Natural killer cell (primary cell): ENCODE measurements around the gene FOXQ1. TPM values are rescaled to one million over a fixed set of nuclear protein-coding genes. Genes with fewer than 3 reads are reported as not detected.

Source experiments
- ATAC-seq, 3 donors: fragments of 150-1000 bp in 2 of 3; fragments of 200-7000 bp in 1 of 3; cut with Tn5 transposase; 1 replicate in 1 of 3; 2 replicates in 2 of 3; pipeline ENCODE4 v1.10.0; 2021; ENCODE audit warnings: mild to moderate bottlenecking in 2 of 3, moderate library complexity in 2 of 3
- DNase-seq, 2 donors: peaks; one replicate each; pipeline versions ENCODE4 v3.0.0 to v3.0.0-alpha.2; 2013 to 2021; ENCODE audit warnings: mixed read lengths in 1 of 2
- H3K27ac ChIP-seq: one replicate; pipeline ENCODE4 v1.5.1; 2013; ENCODE audit warnings: mild to moderate bottlenecking, low read length
- H3K27me3 ChIP-seq: one replicate; pipeline ENCODE4 v1.6.1; 2013; ENCODE audit warnings: low read length; ENCODE audit not compliant: control insufficient read depth, insufficient read depth
- H3K36me3 ChIP-seq: one replicate; pipeline ENCODE4 v1.6.1; 2013; ENCODE audit warnings: low read length; ENCODE audit not compliant: control insufficient read depth, insufficient read depth
- H3K4me1 ChIP-seq: one replicate; pipeline ENCODE4 v1.6.1; 2013; ENCODE audit warnings: low read length; ENCODE audit not compliant: control insufficient read depth, insufficient read depth
- H3K4me3 ChIP-seq: one replicate; pipeline ENCODE4 v1.5.1; 2013; ENCODE audit warnings: low read length
- H3K9me3 ChIP-seq: one replicate; pipeline ENCODE4 v1.6.1; 2013; ENCODE audit warnings: low read length; ENCODE audit not compliant: control insufficient read depth, insufficient read depth
- H3K27ac Mint-ChIP-seq, 2 donors: one replicate each; pipeline ENCODE4 v1.8.0; 2022; ENCODE audit warnings: mild to moderate bottlenecking in 2 of 2, mixed read lengths in 2 of 2, moderate library complexity in 1 of 2
- H3K27me3 Mint-ChIP-seq, 2 donors: one replicate each; pipeline ENCODE4 v1.8.0; 2022; ENCODE audit warnings: low read depth in 2 of 2, mixed read lengths in 2 of 2
- H3K36me3 Mint-ChIP-seq: one replicate; pipeline ENCODE4 v1.8.0; 2022; ENCODE audit warnings: mixed read lengths
- H3K4me1 Mint-ChIP-seq, 2 donors: one replicate each; pipeline ENCODE4 v1.8.0; 2022; ENCODE audit warnings: mixed read lengths in 2 of 2
- H3K4me3 Mint-ChIP-seq: one replicate; pipeline ENCODE4 v1.8.0; 2022; ENCODE audit warnings: mild to moderate bottlenecking, moderate library complexity, mixed read lengths
- H3K9me3 Mint-ChIP-seq, 2 donors: one replicate each; pipeline ENCODE4 v1.8.0; 2022; ENCODE audit warnings: mixed read lengths in 2 of 2
- CTCF ChIP-seq: fragments of 200-600 bp; IDR thresholded peaks from one replicate; pipeline ENCODE4 v1.8.0; 2022; ENCODE audit warnings: antibody characterized with exemption
- WGBS: methylation state at CpG from one replicate; pipeline ENCODE4 v1.1.7; 2013; ENCODE audit warnings: missing lambda C conversion rate; ENCODE audit not compliant: insufficient coverage; 5-methylcytosine and 5-hydroxymethylcytosine counted together
- intact Hi-C: fragments of 100-400 bp; cut with micrococcal nuclease; formaldehyde crosslinking; loops from one replicate; pipeline ENCODE4 v1.14.2; 2022
- total RNA-seq, 4 donors: library from RNA; stranded (reverse); fragments of 120-200 nt in 1 of 4; gene quantifications; one replicate each; pipeline versions ENCODE4 v1.2.3 to v1.2.4, GENCODE V29; 2013 to 2022

Gene FOXQ1
- total RNA-seq, 3 donors from 2014 or later (not counting 1 experiment from before 2014, with no cell fraction given) = not detected

DNA sequence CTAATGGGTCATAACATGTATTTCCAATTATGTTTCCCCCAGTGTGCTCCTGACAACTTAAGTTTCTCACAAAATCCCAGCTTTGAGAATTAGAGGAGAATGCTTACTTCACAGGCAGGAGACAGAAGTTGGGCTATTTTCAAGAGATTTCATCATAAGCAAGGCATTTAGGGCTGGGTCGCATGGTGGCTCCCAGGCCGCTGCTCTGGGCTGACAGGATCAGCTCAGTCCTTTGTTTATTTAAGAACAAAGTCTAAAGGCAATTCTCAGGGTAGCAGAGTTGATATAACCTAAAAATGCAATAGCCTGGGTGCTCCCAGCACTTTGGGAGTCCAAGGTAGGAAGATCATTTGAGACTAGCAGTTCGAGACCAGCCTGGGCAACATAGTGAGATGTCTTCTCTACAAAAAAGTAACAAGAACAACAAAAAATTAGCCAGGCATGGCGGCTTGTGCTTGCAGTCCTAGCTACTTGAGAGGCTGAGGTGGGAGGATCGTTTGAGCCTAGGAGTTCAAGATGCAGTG, 10.9 kb downstream of the FOXQ1 start:
- WGBS = 81% methylated on average over 4 of the region's 5 CpGs
- peaks cover 27 to 33% of the 10 kb centered on the region in 2 donors for H3K27me3 Mint-ChIP-seq
- Histone ChIP-seq H3K27me3 (no peaks in the 10 kb centered on the region), H3K27ac (no peak overlapping the region), H3K36me3 (no peaks in the 10 kb centered on the region), H3K4me3 (no peak overlapping the region), H3K9me3 (no peaks in the 10 kb centered on the region), H3K4me1 (no peaks in the 10 kb centered on the region)
- no peaks in the 10 kb centered on the region for H3K4me1 Mint-ChIP-seq
- no peak for DNase-seq
- TF ChIP-seq CTCF = no peak
- no peak for ATAC-seq
- H3K9me3 Mint-ChIP-seq = no peaks in the 10 kb centered on the region
- H3K4me3 Mint-ChIP-seq = no peak overlapping the region
- intact Hi-C loops = no loop called here
- no peaks in the 10 kb centered on the region for H3K36me3 Mint-ChIP-seq
- H3K27ac Mint-ChIP-seq = no peak overlapping the region

- Mint-ChIP-seq H3K4me1 (no peaks in the 10 kb centered on the region), H3K27ac (no peak overlapping the region), H3K27me3 (peaks cover 36% of the 10 kb centered on the region in 2 donors), H3K36me3 (no peaks in the 10 kb centered on the region), H3K4me3 (no peak overlapping the region), H3K9me3 (no peaks in the 10 kb centered on the region)
- WGBS = 84% methylated on average over 7 of the region's 7 CpGs
- ATAC-seq = no peak
- no peak overlapping the region for H3K4me3 ChIP-seq
- no peaks in the 10 kb centered on the region for H3K9me3 ChIP-seq
- no peaks in the 10 kb centered on the region for H3K36me3 ChIP-seq
- no peak for TF ChIP-seq CTCF
- no peaks in the 10 kb centered on the region for H3K4me1 ChIP-seq
- H3K27me3 ChIP-seq = peaks cover 2% of the 10 kb centered on the region
- no peak overlapping the region for H3K27ac ChIP-seq
- no peak for DNase-seq
- intact Hi-C loops = no loop called here
Measured at GRCh38 chr6:1324936-1325335, 13.0 kb downstream of the FOXQ1 start.

DNA sequence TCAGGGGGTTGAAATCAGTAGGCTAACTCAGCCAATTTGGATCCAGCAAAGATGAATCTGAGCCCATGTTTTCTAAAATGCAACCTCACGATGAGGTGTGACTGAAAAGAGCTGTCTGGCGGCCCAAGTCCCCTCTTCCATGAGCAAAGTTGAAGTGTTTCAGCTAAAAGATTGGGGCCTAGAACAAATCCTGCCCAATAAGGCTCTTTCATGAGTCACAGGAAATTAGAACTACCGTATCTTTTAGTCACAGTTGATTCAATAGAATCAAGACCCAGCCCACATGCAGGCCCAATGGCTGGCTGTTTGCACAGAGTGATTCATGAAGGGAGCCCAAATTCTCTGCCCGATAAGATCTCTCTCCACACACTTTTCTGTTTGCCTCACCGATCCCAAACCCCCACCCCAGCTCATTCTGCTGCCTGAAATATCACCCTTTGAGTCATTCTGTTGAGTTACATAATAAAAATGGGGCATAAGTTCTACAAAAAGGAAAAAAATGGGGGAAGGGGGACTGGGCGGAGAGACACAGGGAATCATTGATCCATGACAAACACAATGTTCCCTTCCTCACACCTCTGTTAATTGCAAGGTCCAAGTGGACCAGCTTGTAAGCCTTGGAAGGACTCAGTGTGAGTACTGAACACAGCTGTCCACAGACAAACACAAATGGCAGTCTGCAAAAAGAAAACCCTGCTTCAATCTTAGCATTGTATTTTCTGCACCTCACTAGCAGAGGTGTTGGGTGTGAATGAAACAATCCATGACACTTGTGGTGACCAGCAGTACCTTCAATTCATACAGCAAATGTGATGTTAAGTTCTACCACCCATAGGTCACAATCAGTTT, 13.8 kb downstream of the FOXQ1 start:
- no peak overlapping the region for H3K27ac Mint-ChIP-seq
- Histone ChIP-seq H3K4me3 (no peak overlapping the region), H3K27ac (no peak overlapping the region), H3K27me3 (peaks cover 2% of the 10 kb centered on the region), H3K4me1 (no peaks in the 10 kb centered on the region), H3K9me3 (peaks cover 4% of the 10 kb centered on the region), H3K36me3 (no peaks in the 10 kb centered on the region)
- 88% methylated on average over 4 of the region's 6 CpGs for WGBS
- H3K27me3 Mint-ChIP-seq = peaks cover 36 to 42% of the 10 kb centered on the region in 2 donors
- H3K4me1 Mint-ChIP-seq = no peaks in the 10 kb centered on the region
- no peaks in the 10 kb centered on the region for H3K36me3 Mint-ChIP-seq
- DNase-seq (no peak), ATAC-seq (no peak)
- no peak for TF ChIP-seq CTCF
- intact Hi-C loops = no loop called here
- H3K4me3 Mint-ChIP-seq = no peak overlapping the region
- H3K9me3 Mint-ChIP-seq = no peaks in the 10 kb centered on the region
